ENCODE measurements around the gene TMCC3. TPM values are rescaled to one million over a fixed set of nuclear protein-coding genes. Genes with fewer than 3 reads are reported as not detected.

The TMCC3 gene
- total RNA-seq, 1 donor from 2014 or later: 3.5 TPM

GRCh38 chr12:94644141-94644979 lies 6.0 kb downstream of the TMCC3 start:
- H3K27ac Mint-ChIP-seq (ENCODE audit: unreplicated experiment): peak overlapping the region; percentile 77
- H3K36me3 Mint-ChIP-seq (ENCODE audit: low read depth, unreplicated experiment): peaks cover 2% of the 10 kb centered on the region
- peaks cover 21% of the 10 kb centered on the region for H3K27me3 ChIP-seq (ENCODE audit: insufficient read depth, low read length)
- peak overlapping the region; percentile 37 for H3K9ac ChIP-seq (ENCODE audit: low read length)
- DNase-seq (ENCODE audit: low read depth) (peak; percentile 87), FAIRE-seq (no peak)
- no peak overlapping the region for H3K4me3 Mint-ChIP-seq (ENCODE audit: unreplicated experiment)
- H3K27ac ChIP-seq (ENCODE audit: low read depth, low read length): peak overlapping the region; percentile 48
- no peaks in the 10 kb centered on the region for H3K79me2 ChIP-seq (ENCODE audit: insufficient read depth, low read length)
- peaks cover 15% of the 10 kb centered on the region for H3K4me1 ChIP-seq (ENCODE audit: insufficient read depth, low read length)
- TF ChIP-seq EZH2 (IDR thresholded peaks at IDR 0.05; ENCODE audit: insufficient read depth, low read length) (no peak), CTCF (IDR thresholded peaks at IDR 0.05; ENCODE audit: insufficient read depth, low read depth, low read length) (no peak)
- no peak overlapping the region for H2AFZ ChIP-seq (ENCODE audit: low read depth, low read length)
- no peaks in the 10 kb centered on the region for H4K20me1 ChIP-seq (ENCODE audit: insufficient read depth, low read length)
- no peaks in the 10 kb centered on the region for H3K9me3 Mint-ChIP-seq (ENCODE audit: unreplicated experiment)
- peaks cover 16% of the 10 kb centered on the region for H3K4me1 Mint-ChIP-seq (ENCODE audit: low read depth, unreplicated experiment)
- no peaks in the 10 kb centered on the region for H3K27me3 Mint-ChIP-seq (ENCODE audit: low read depth, unreplicated experiment)
- no peaks in the 10 kb centered on the region for H3K9me3 ChIP-seq (ENCODE audit: insufficient read depth, low read depth, low read length)
- H3K36me3 ChIP-seq (ENCODE audit: insufficient read depth, low read length): no peaks in the 10 kb centered on the region
- H3K4me2 ChIP-seq (ENCODE audit: low read length): peak overlapping the region; percentile 74
- H3K4me3 ChIP-seq (ENCODE audit: insufficient read depth, low read depth, low read length): peak overlapping the region; percentile 31

GRCh38 chr12:94643606-94644005 lies 6.8 kb downstream of the TMCC3 start:
- FAIRE-seq (no peak), DNase-seq (ENCODE audit: low read depth) (no peak)
- Histone ChIP-seq H3K9me3 (ENCODE audit: insufficient read depth, low read depth, low read length) (no peaks in the 10 kb centered on the region), H4K20me1 (ENCODE audit: insufficient read depth, low read length) (no peaks in the 10 kb centered on the region), H3K4me3 (ENCODE audit: insufficient read depth, low read depth, low read length) (no peak overlapping the region), H3K4me1 (ENCODE audit: insufficient read depth, low read length) (peaks cover 15% of the 10 kb centered on the region), H3K27ac (ENCODE audit: low read depth, low read length) (no peak overlapping the region), H3K9ac (ENCODE audit: low read length) (no peak overlapping the region), H3K79me2 (ENCODE audit: insufficient read depth, low read length) (no peaks in the 10 kb centered on the region), H3K4me2 (ENCODE audit: low read length) (peak overlapping the region; percentile 74), H2AFZ (ENCODE audit: low read depth, low read length) (no peak overlapping the region), H3K36me3 (ENCODE audit: insufficient read depth, low read length) (no peaks in the 10 kb centered on the region), H3K27me3 (ENCODE audit: insufficient read depth, low read length) (peaks cover 14% of the 10 kb centered on the region)
- Mint-ChIP-seq H3K27ac (ENCODE audit: unreplicated experiment) (peak overlapping the region; percentile 77), H3K4me3 (ENCODE audit: unreplicated experiment) (no peak overlapping the region), H3K27me3 (ENCODE audit: low read depth, unreplicated experiment) (no peaks in the 10 kb centered on the region), H3K36me3 (ENCODE audit: low read depth, unreplicated experiment) (no peaks in the 10 kb centered on the region), H3K9me3 (ENCODE audit: unreplicated experiment) (no peaks in the 10 kb centered on the region), H3K4me1 (ENCODE audit: low read depth, unreplicated experiment) (peaks cover 16% of the 10 kb centered on the region)
- TF ChIP-seq CTCF (IDR thresholded peaks at IDR 0.05; ENCODE audit: insufficient read depth, low read depth, low read length): no peak
- TF ChIP-seq EZH2 (IDR thresholded peaks at IDR 0.05; ENCODE audit: insufficient read depth, low read length): no peak

GRCh38 chr12:94641283-94641682 lies 9.1 kb downstream of the TMCC3 start:
- Histone ChIP-seq H3K9me3 (ENCODE audit: insufficient read depth, low read depth, low read length) (no peaks in the 10 kb centered on the region), H3K79me2 (ENCODE audit: insufficient read depth, low read length) (no peaks in the 10 kb centered on the region), H3K36me3 (ENCODE audit: insufficient read depth, low read length) (no peaks in the 10 kb centered on the region), H3K4me1 (ENCODE audit: insufficient read depth, low read length) (peaks cover 15% of the 10 kb centered on the region), H4K20me1 (ENCODE audit: insufficient read depth, low read length) (no peaks in the 10 kb centered on the region), H3K4me2 (ENCODE audit: low read length) (no peak overlapping the region), H2AFZ (ENCODE audit: low read depth, low read length) (no peak overlapping the region), H3K9ac (ENCODE audit: low read length) (no peak overlapping the region), H3K4me3 (ENCODE audit: insufficient read depth, low read depth, low read length) (no peak overlapping the region), H3K27ac (ENCODE audit: low read depth, low read length) (no peak overlapping the region), H3K27me3 (ENCODE audit: insufficient read depth, low read length) (peaks cover 7% of the 10 kb centered on the region)
- peaks cover 2% of the 10 kb centered on the region for H3K27me3 Mint-ChIP-seq (ENCODE audit: low read depth, unreplicated experiment)
- no peak overlapping the region for H3K4me3 Mint-ChIP-seq (ENCODE audit: unreplicated experiment)
- no peak for FAIRE-seq
- TF ChIP-seq CTCF (IDR thresholded peaks at IDR 0.05; ENCODE audit: insufficient read depth, low read depth, low read length): no peak
- no peak for TF ChIP-seq EZH2 (IDR thresholded peaks at IDR 0.05; ENCODE audit: insufficient read depth, low read length)
- H3K4me1 Mint-ChIP-seq (ENCODE audit: low read depth, unreplicated experiment): peaks cover 15% of the 10 kb centered on the region
- H3K27ac Mint-ChIP-seq (ENCODE audit: unreplicated experiment): peak overlapping the region; percentile 75
- DNase-seq (ENCODE audit: low read depth): no peak
- H3K9me3 Mint-ChIP-seq (ENCODE audit: unreplicated experiment): no peaks in the 10 kb centered on the region
- no peaks in the 10 kb centered on the region for H3K36me3 Mint-ChIP-seq (ENCODE audit: low read depth, unreplicated experiment)

Measured in astrocyte (in vitro differentiated cells and primary cell).